PC-3 (cell line): ENCODE measurements around the gene NUB1. TPM values are rescaled to one million over a fixed set of nuclear protein-coding genes. Genes with fewer than 3 reads are reported as not detected.

Experiments used
- ATAC-seq: fragments of 200-7000 bp; cut with Tn5 transposase; 2 replicates; pipeline ENCODE4 v1.9.1; 2020; ENCODE audit warnings: mild to moderate bottlenecking, moderate library complexity
- Bru-seq: library from RNA; stranded (reverse); fragments of 400-500 nt; gene quantifications from one replicate; lab custom pipeline; 2021; lab: Mats Ljungman, UMichigan
- BruChase-seq, 2 experiments: library from RNA; stranded (reverse); fragments of 400-500 nt; gene quantifications; one replicate each; lab custom pipeline; 2021; lab: Mats Ljungman, UMichigan
- BruUV-seq: library from RNA; stranded (reverse); fragments of 400-500 nt; replicated peaks from 2 replicates; lab custom pipeline; 2021; lab: Mats Ljungman, UMichigan
- CTCF ChIA-PET: fragments of 300-600 bp; sonication (Branson Sonifier 250); formaldehyde crosslinking; loops from one replicate; lab custom pipeline; 2022; ENCODE audit warnings: antibody characterized with exemption; lab: Charles Lee
- POLR2A ChIA-PET: fragments of 300-600 bp; sonication (Branson Sonifier 250); formaldehyde crosslinking; loops from one replicate; lab custom pipeline; 2022; ENCODE audit warnings: antibody characterized with exemption; ENCODE audit not compliant: unreplicated experiment; lab: Charles Lee
- DNase-seq: peaks from one replicate; pipeline ENCODE4 v3.0.0-alpha.2; 2015
- H2AFZ ChIP-seq: fragments of 300-600 bp; sonication (generic); 2 replicates; pipeline ENCODE4 v1.6.0; 2016; ENCODE audit warnings: antibody characterized with exemption, low read length
- H3F3A ChIP-seq: fragments of 300-600 bp; sonication (generic); one replicate; pipeline ENCODE4 v1.6.0; 2017; ENCODE audit warnings: antibody characterized with exemption, low read length, control low read depth, mild to moderate bottlenecking; ENCODE audit not compliant: unreplicated experiment
- H3K27ac ChIP-seq: fragments of 300-600 bp; sonication (generic); 2 replicates; pipeline ENCODE4 v1.5.1; 2016; ENCODE audit warnings: mild to moderate bottlenecking, low read length
- H3K27me3 ChIP-seq: fragments of 300-600 bp; sonication (generic); 2 replicates; pipeline ENCODE4 v1.6.1; 2016; ENCODE audit warnings: low read length, mixed read lengths
- H3K36me3 ChIP-seq: fragments of 300-600 bp; sonication (generic); 2 replicates; pipeline ENCODE4 v1.6.1; 2016; ENCODE audit warnings: low read depth, mixed run types, low read length, mixed read lengths
- H3K4me1 ChIP-seq: fragments of 300-600 bp; sonication (generic); 2 replicates; pipeline ENCODE4 v1.5.1; 2016; ENCODE audit warnings: low read length; ENCODE audit not compliant: insufficient read depth
- H3K4me2 ChIP-seq: fragments of 300-600 bp; sonication (generic); 2 replicates; pipeline ENCODE4 v1.6.0; 2016; ENCODE audit warnings: low read length
- H3K4me3 ChIP-seq: fragments of 300-600 bp; sonication (generic); 2 replicates; pipeline ENCODE4 v1.5.1; 2016; ENCODE audit warnings: mild to moderate bottlenecking, low read length, mixed read lengths
- H3K79me2 ChIP-seq: fragments of 300-600 bp; sonication (generic); 2 replicates; pipeline ENCODE4 v1.6.1; 2017; ENCODE audit warnings: low read length, mixed read lengths
- H3K9ac ChIP-seq: fragments of 300-600 bp; sonication (generic); 2 replicates; pipeline ENCODE4 v1.6.0; 2016; ENCODE audit warnings: mild to moderate bottlenecking, low read length
- H3K9me2 ChIP-seq: fragments of 300-600 bp; sonication (generic); replicated peaks from 2 replicates; pipeline ENCODE4 v1.6.1; 2016; ENCODE audit warnings: mixed run types, low read length, mixed read lengths
- H3K9me3 ChIP-seq: fragments of 300-600 bp; sonication (generic); 2 replicates; pipeline ENCODE4 v1.6.1; 2016; ENCODE audit warnings: low read length, mixed read lengths
- H4K20me1 ChIP-seq: fragments of 300-600 bp; sonication (generic); 2 replicates; pipeline ENCODE4 v1.6.1; 2016; ENCODE audit warnings: low read length, mixed read lengths
- EZH2 ChIP-seq: fragments of 300-600 bp; sonication (generic); IDR thresholded peaks from one replicate; pipeline ENCODE4 v1.6.1; 2017; ENCODE audit warnings: antibody characterized with exemption, mild to moderate bottlenecking, low read length; ENCODE audit not compliant: unreplicated experiment
- EZH2phosphoT487 ChIP-seq: fragments of 300-600 bp; sonication (generic); IDR thresholded peaks from 2 replicates; pipeline ENCODE4 v1.6.1; 2018; ENCODE audit warnings: mild to moderate bottlenecking, antibody characterized with exemption, low read length, borderline replicate concordance
- intact Hi-C: fragments of 100-400 bp; cut with micrococcal nuclease; formaldehyde crosslinking; loops from 2 replicates; pipeline ENCODE4 v1.9.0; 2023
- long read RNA-seq: library from polyadenylated mRNA; unstranded; transcript quantifications from one replicate; pipeline ENCODE4 v2.0.0, GENCODE V29; 2021; ENCODE audit not compliant: unreplicated experiment
- total RNA-seq: library from RNA; depleted of rRNA; stranded (reverse); fragments of >200 nt; gene quantifications from 2 replicates; pipeline ENCODE4 v1.2.3, GENCODE V29; 2014; rRNA removed
- TF ChIP-seq, protein P1 (sequence below): fragments of 300-600 bp; sonication (generic); conservative IDR thresholded peaks from 2 replicates; pipeline ENCODE4 v1.5.1; 2017; ENCODE audit warnings: antibody characterized with exemption, low read depth, mild to moderate bottlenecking, low read length

Gene NUB1, protein sequence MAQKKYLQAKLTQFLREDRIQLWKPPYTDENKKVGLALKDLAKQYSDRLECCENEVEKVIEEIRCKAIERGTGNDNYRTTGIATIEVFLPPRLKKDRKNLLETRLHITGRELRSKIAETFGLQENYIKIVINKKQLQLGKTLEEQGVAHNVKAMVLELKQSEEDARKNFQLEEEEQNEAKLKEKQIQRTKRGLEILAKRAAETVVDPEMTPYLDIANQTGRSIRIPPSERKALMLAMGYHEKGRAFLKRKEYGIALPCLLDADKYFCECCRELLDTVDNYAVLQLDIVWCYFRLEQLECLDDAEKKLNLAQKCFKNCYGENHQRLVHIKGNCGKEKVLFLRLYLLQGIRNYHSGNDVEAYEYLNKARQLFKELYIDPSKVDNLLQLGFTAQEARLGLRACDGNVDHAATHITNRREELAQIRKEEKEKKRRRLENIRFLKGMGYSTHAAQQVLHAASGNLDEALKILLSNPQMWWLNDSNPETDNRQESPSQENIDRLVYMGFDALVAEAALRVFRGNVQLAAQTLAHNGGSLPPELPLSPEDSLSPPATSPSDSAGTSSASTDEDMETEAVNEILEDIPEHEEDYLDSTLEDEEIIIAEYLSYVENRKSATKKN
- total RNA-seq (40.1 and 47.0 TPM in 2 replicates), Bru-seq, nascent RNA (percentile 79 among the genes with signal in this experiment), BruChase-seq, experiment 1, labeled RNA remaining after a 6-hour chase (percentile 86 among the genes with signal in this experiment), BruChase-seq, experiment 2, labeled RNA remaining after a 2-hour chase (percentile 86 among the genes with signal in this experiment)
- long read RNA-seq, transcript NUB1-201 (15 exons, 3,180 nt), result major isoform, 31 of 119 reads
- long read RNA-seq, transcript NUB1-203 (9 exons, 1,703 nt), result minor isoform, 16 of 119 reads
- long read RNA-seq, partial matches to known transcripts, result 25 of 119 reads
- long read RNA-seq, other reads (novel, unspliced or antisense), result 42 of 119 reads

DNA sequence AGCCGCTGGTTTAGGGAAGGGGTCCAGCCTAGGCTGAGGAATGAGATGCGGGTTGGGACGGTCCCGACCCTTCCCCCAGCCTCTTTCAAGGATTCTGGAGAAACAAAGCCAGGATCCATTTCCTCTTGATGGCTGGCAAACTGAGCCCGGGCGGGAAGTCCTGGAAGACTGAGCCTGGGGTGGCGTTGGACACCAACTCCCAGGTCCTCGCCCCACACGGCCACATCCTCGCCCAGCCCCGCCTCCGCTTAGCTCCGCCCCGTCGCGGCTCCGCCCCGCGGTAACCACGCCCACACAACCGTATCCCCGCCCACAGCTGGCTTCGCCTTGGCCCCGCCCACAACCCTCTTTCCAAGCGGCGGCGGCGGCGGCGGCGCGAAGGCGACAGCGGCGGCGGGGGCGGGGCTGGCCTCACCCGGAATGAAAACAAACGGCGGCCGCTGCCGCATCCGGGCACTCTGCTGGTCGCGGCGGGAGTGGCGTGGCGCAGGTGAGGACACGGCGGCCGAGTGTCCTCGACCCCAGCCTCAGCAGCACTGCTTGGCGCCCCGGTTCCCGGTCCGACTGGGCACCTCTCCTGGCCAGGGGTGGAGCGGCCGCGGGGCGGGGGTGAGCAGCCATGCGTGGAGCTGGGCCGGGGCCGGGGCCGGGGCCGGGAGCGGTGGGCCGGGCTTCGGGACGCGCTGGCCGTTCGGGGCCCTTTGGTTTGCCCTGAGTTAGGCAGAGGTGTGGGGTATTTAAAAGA lies at the start of gene NUB1:
Gene NUB1, plus strand, starts transcription at position 456 of the 745 bp plus-strand sequence. CDS start 3,538 bp downstream, outside the sequence.
- no peaks in the 10 kb centered on the region for H4K20me1 ChIP-seq
- CTCF ChIA-PET, result interaction anchor here (0.6 to 1.0 kb wide), 4 partner anchors 26 to 230 kb away, joined by 3 to 8 read pairs (median 6); partner anchors contain the start of gene RHEB
- ATAC-seq (peak; percentile 94), DNase-seq (peak; percentile 83)
- H3K27me3 ChIP-seq, result no peaks in the 10 kb centered on the region
- BruUV-seq, result no TSS peak
- POLR2A ChIA-PET, result interaction anchor here (0.6 to 0.7 kb wide), 4 partner anchors 8 to 1122 kb away, joined by 3 to 10 read pairs (median 6); no protein-coding TSS in a partner anchor
- no peaks in the 10 kb centered on the region for H3F3A ChIP-seq
- peaks cover 10% of the 10 kb centered on the region; the same call in 1 of the 2 replicates for H3K36me3 ChIP-seq
- TF ChIP-seq EZH2phosphoT487 (no peak), EZH2 (no peak)
- TF ChIP-seq, protein P1, sequence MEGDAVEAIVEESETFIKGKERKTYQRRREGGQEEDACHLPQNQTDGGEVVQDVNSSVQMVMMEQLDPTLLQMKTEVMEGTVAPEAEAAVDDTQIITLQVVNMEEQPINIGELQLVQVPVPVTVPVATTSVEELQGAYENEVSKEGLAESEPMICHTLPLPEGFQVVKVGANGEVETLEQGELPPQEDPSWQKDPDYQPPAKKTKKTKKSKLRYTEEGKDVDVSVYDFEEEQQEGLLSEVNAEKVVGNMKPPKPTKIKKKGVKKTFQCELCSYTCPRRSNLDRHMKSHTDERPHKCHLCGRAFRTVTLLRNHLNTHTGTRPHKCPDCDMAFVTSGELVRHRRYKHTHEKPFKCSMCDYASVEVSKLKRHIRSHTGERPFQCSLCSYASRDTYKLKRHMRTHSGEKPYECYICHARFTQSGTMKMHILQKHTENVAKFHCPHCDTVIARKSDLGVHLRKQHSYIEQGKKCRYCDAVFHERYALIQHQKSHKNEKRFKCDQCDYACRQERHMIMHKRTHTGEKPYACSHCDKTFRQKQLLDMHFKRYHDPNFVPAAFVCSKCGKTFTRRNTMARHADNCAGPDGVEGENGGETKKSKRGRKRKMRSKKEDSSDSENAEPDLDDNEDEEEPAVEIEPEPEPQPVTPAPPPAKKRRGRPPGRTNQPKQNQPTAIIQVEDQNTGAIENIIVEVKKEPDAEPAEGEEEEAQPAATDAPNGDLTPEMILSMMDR, result no peak
- peaks cover 9% of the 10 kb centered on the region for H3K4me1 ChIP-seq
- H3K9me3 ChIP-seq, result no peaks in the 10 kb centered on the region
- H3K4me3 ChIP-seq, result peak within 1 kb of the TSS; percentile 89
- H3K4me2 ChIP-seq, result peak within 1 kb of the TSS; percentile 91
- intact Hi-C loops, result no loop called here
- peak within 1 kb of the TSS; percentile 79 for H2AFZ ChIP-seq
- peak within 1 kb of the TSS; percentile 80 for H3K9ac ChIP-seq
- no peaks in the 10 kb centered on the region for H3K9me2 ChIP-seq
- H3K27ac ChIP-seq, result no peak within 1 kb of the TSS
- H3K79me2 ChIP-seq, result peaks cover 19% of the 10 kb centered on the region

DNA sequence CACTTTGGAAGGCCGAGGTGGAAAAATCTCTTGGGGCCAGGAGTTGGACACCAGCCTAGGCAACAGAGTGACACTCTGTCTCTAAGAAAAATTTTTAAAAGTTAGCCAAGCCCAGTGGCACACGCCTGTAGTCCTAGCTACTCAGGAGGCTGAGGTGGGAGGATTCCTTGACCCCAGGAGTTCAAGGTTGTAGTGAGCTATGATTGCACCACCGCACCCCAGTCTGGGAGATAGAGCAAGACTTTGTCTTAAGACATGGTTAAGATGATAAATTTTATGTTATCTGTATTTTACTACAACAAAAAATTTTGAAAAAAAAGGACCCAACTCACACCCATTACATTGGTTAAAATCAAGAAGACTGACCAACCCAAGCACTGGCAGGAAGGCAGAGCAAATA lies 48.8 kb upstream of the NUB1 start:
- TF ChIP-seq EZH2phosphoT487 (no peak), EZH2 (no peak)
- TF ChIP-seq, protein P1, result no peak
- no peaks in the 10 kb centered on the region for H4K20me1 ChIP-seq
- no peaks in the 10 kb centered on the region for H3K9me2 ChIP-seq
- DNase-seq, result no peak
- POLR2A ChIA-PET, result no interaction called here
- H3K4me1 ChIP-seq, result no peaks in the 10 kb centered on the region
- peaks cover 25% of the 10 kb centered on the region for H3K27me3 ChIP-seq
- BruUV-seq, result no TSS peak
- H3K36me3 ChIP-seq, result no peaks in the 10 kb centered on the region
- H3K4me2 ChIP-seq, result no peak overlapping the region
- no peaks in the 10 kb centered on the region for H3K9me3 ChIP-seq
- CTCF ChIA-PET, result no interaction called here
- no peaks in the 10 kb centered on the region for H3K79me2 ChIP-seq
- H3F3A ChIP-seq, result no peaks in the 10 kb centered on the region
- intact Hi-C loops, result no loop called here
- no peak for ATAC-seq
- no peak overlapping the region for H3K9ac ChIP-seq
- no peak overlapping the region for H3K4me3 ChIP-seq
- H2AFZ ChIP-seq, result no peak overlapping the region
- H3K27ac ChIP-seq, result no peak overlapping the region
